SK-N-SH treated with all-trans-retinoic acid at 6 μM for 48 hours (cell line): ENCODE measurements around the gene EXD2.
"Not testable (repeated sequence)": the region's sequence is repeated elsewhere in the genome, so short reads cannot be mapped to it uniquely, and the experiment has no call there.

ENCODE experiments used
- ATAC-seq: fragments of 200-7000 bp; cut with Tn5 transposase; 3 replicates; pipeline ENCODE4 v1.9.1; 2020; ENCODE audit warnings: mild to moderate bottlenecking, moderate library complexity
- ARNTL ChIP-seq: fragments of 450-650 bp; formaldehyde crosslinking; IDR thresholded peaks from 2 replicates; pipeline ENCODE4 v1.5.0; 2020; ENCODE audit warnings: low read depth, mild to moderate bottlenecking, moderate library complexity, borderline replicate concordance
- CREB5 ChIP-seq: fragments of 250-450 bp; sonication (Bioruptor Pico); IDR thresholded peaks from 2 replicates; pipeline ENCODE4 v1.5.1; 2020; ENCODE audit warnings: low read depth, mild to moderate bottlenecking, moderate library complexity
- CSDC2 ChIP-seq: fragments of 250-450 bp; sonication (Bioruptor Pico); IDR thresholded peaks from 2 replicates; pipeline ENCODE4 v1.5.0; 2020; ENCODE audit warnings: mild to moderate bottlenecking, moderate library complexity
- CSRNP3 ChIP-seq: fragments of 250-450 bp; sonication (Bioruptor Pico); IDR thresholded peaks from 2 replicates; pipeline ENCODE4 v1.5.1; 2021; ENCODE audit warnings: mild to moderate bottlenecking, moderate library complexity
- ESRRG ChIP-seq: fragments of 250-450 bp; sonication (Bioruptor Pico); IDR thresholded peaks from 2 replicates; pipeline ENCODE4 v1.6.1; 2021; ENCODE audit warnings: mild to moderate bottlenecking
- GLIS3 ChIP-seq: fragments of 250-450 bp; sonication (Bioruptor Pico); IDR thresholded peaks from 2 replicates; pipeline ENCODE4 v1.5.0; 2020; ENCODE audit warnings: mild to moderate bottlenecking, moderate library complexity
- ISL1 ChIP-seq: fragments of 250-450 bp; sonication (Bioruptor Pico); IDR thresholded peaks from 2 replicates; pipeline ENCODE4 v2.1.2; 2022; ENCODE audit warnings: mild to moderate bottlenecking, moderate library complexity
- OSR1 ChIP-seq: fragments of 250-450 bp; sonication (Bioruptor Pico); IDR thresholded peaks from 2 replicates; pipeline ENCODE4 v1.8.0; 2022; ENCODE audit warnings: moderate library complexity, mild to moderate bottlenecking, inconsistent platforms
- POU6F1 ChIP-seq: fragments of 250-450 bp; sonication (Bioruptor Pico); IDR thresholded peaks from 2 replicates; pipeline ENCODE4 v1.8.0; 2021; ENCODE audit warnings: low read depth, mild to moderate bottlenecking, moderate library complexity, borderline replicate concordance
- PPARA ChIP-seq: fragments of 250-450 bp; sonication (Bioruptor Pico); IDR thresholded peaks from 2 replicates; pipeline ENCODE4 v1.5.0; 2020; ENCODE audit warnings: mild to moderate bottlenecking, borderline replicate concordance
- RARB ChIP-seq: fragments of 250-450 bp; sonication (Bioruptor Pico); IDR thresholded peaks from 2 replicates; pipeline ENCODE4 v1.8.0; 2021; ENCODE audit warnings: mild to moderate bottlenecking, moderate library complexity
- TCF4 ChIP-seq: fragments of 250-450 bp; sonication (Bioruptor Pico); IDR thresholded peaks from 2 replicates; pipeline ENCODE4 v1.8.0; 2021; ENCODE audit warnings: mild to moderate bottlenecking, moderate library complexity, borderline replicate concordance
- ZC3H10 ChIP-seq: fragments of 250-450 bp; sonication (Bioruptor Pico); IDR thresholded peaks from 2 replicates; pipeline ENCODE4 v1.5.1; 2021; ENCODE audit warnings: mild to moderate bottlenecking, moderate library complexity
- ZFP3 ChIP-seq: fragments of 250-450 bp; sonication (Bioruptor Pico); IDR thresholded peaks from 2 replicates; pipeline ENCODE4 v1.5.0; 2020; ENCODE audit warnings: mild to moderate bottlenecking, moderate library complexity
- ZFP30 ChIP-seq: fragments of 450-650 bp; formaldehyde crosslinking; IDR thresholded peaks from 2 replicates; pipeline ENCODE4 v1.5.0; 2022; ENCODE audit warnings: mild to moderate bottlenecking, moderate library complexity
- ZNF70 ChIP-seq: fragments of 450-650 bp; formaldehyde crosslinking; IDR thresholded peaks from 2 replicates; pipeline ENCODE4 v1.5.0; 2020; ENCODE audit warnings: mild to moderate bottlenecking, moderate library complexity
- ZNF8 ChIP-seq: fragments of 450-650 bp; formaldehyde crosslinking; IDR thresholded peaks from 2 replicates; pipeline ENCODE4 v1.5.0; 2020; ENCODE audit warnings: mild to moderate bottlenecking, moderate library complexity

The EXD2 gene

GRCh38 chr14:69275331-69275730, 84.0 kb downstream of the EXD2 start (continued):
- TF ChIP-seq CREB5 (CRISPR knock-in tag) (no peak), POU6F1 (CRISPR knock-in tag) (no peak), ZNF70 (no peak), TCF4 (no peak), OSR1 (no peak), CSRNP3 (CRISPR knock-in tag) (no peak)
- TF ChIP-seq, all 23 proteins: peak for 0

- ATAC-seq = not testable (repeated sequence)
Measured at GRCh38 chr14:69277356-69277755, 86.1 kb downstream of the EXD2 start.

- ATAC-seq = no peak
- no peak for TF ChIP-seq RARB
- TF ChIP-seq CREB5 (CRISPR knock-in tag) = no peak
- no peak for TF ChIP-seq GLIS3 (CRISPR knock-in tag)
- TF ChIP-seq PPARA (CRISPR knock-in tag) = no peak
- no peak for TF ChIP-seq OSR1
- no peak for TF ChIP-seq CSDC2 (CRISPR knock-in tag)
- no peak for TF ChIP-seq TCF4
- no peak for TF ChIP-seq ESRRG (CRISPR knock-in tag)
- no peak for TF ChIP-seq ZFP3
Measured at GRCh38 chr14:69280746-69281291, 89.5 kb downstream of the EXD2 start.

- ATAC-seq = no peak
- TF ChIP-seq ISL1 = no peak
- no peak for TF ChIP-seq ZFP30 (CRISPR knock-in tag)
- no peak for TF ChIP-seq TCF4
- TF ChIP-seq OSR1 = no peak
- TF ChIP-seq ZNF70 = no peak
- no peak for TF ChIP-seq GLIS3 (CRISPR knock-in tag)
- TF ChIP-seq POU6F1 (CRISPR knock-in tag) = no peak
- no peak for TF ChIP-seq RARB
- TF ChIP-seq ESRRG (CRISPR knock-in tag) = no peak
- no peak for TF ChIP-seq ZNF8 (CRISPR knock-in tag)
- no peak for TF ChIP-seq CSRNP3 (CRISPR knock-in tag)
- no peak for TF ChIP-seq ZC3H10 (CRISPR knock-in tag)
- TF ChIP-seq ARNTL (CRISPR knock-in tag) = no peak
Measured at GRCh38 chr14:69281450-69282169, 90.3 kb downstream of the EXD2 start.
